Mesendoderm (in vitro differentiated cells): Measurements from ENCODE around the gene MUC21.

Experiments used
- DNase-seq: peaks from one replicate; pipeline ENCODE4 v3.0.0; 2013
- H2AK5ac ChIP-seq: 2 replicates; pipeline ENCODE4 v1.6.1; 2013; ENCODE audit warnings: low read length, inconsistent platforms
- H2BK120ac ChIP-seq: 2 replicates; pipeline ENCODE4 v1.6.1; 2013; ENCODE audit warnings: low read depth, mild to moderate bottlenecking, low read length, moderate library complexity, mixed read lengths
- H2BK15ac ChIP-seq: replicated peaks from 2 replicates; pipeline ENCODE4 v1.6.1; 2013; ENCODE audit warnings: low read depth, mild to moderate bottlenecking, moderate library complexity
- H2BK5ac ChIP-seq: 2 replicates; pipeline ENCODE4 v1.6.1; 2013; ENCODE audit warnings: low read length, inconsistent platforms
- H3K18ac ChIP-seq: 2 replicates; pipeline ENCODE4 v1.6.1; 2013; ENCODE audit warnings: mild to moderate bottlenecking, low read length, mixed read lengths
- H3K23ac ChIP-seq: one replicate; pipeline ENCODE4 v1.6.1; 2013; ENCODE audit warnings: low read length
- H3K27ac ChIP-seq: 2 replicates; pipeline ENCODE4 v1.5.1; 2013; ENCODE audit warnings: low read depth, mild to moderate bottlenecking, inconsistent platforms, low read length, moderate library complexity
- H3K27me3 ChIP-seq: 2 replicates; pipeline ENCODE4 v1.6.1; 2013; ENCODE audit warnings: low read length, control low read depth, mild to moderate bottlenecking, inconsistent platforms; ENCODE audit not compliant: insufficient read depth, poor library complexity
- H3K36me3 ChIP-seq: 2 replicates; pipeline ENCODE4 v1.6.1; 2013; ENCODE audit warnings: low read length, inconsistent platforms; ENCODE audit not compliant: control insufficient read depth, insufficient read depth
- H3K4ac ChIP-seq: one replicate; pipeline ENCODE4 v1.6.1; 2013; ENCODE audit warnings: low read depth, mild to moderate bottlenecking, low read length, moderate library complexity
- H3K4me1 ChIP-seq: 2 replicates; pipeline ENCODE4 v1.6.1; 2013; ENCODE audit warnings: low read depth, low read length, inconsistent platforms; ENCODE audit not compliant: control insufficient read depth
- H3K4me2 ChIP-seq: 2 replicates; pipeline ENCODE4 v1.6.1; 2013; ENCODE audit warnings: low read length
- H3K4me3 ChIP-seq: 2 replicates; pipeline ENCODE4 v1.5.1; 2013; ENCODE audit warnings: mild to moderate bottlenecking, low read length
- H3K56ac ChIP-seq: one replicate; pipeline ENCODE4 v1.6.1; 2013; ENCODE audit warnings: low read length
- H3K79me1 ChIP-seq: 2 replicates; pipeline ENCODE4 v1.6.1; 2013; ENCODE audit warnings: low read length, inconsistent platforms
- H3K79me2 ChIP-seq: 2 replicates; pipeline ENCODE4 v1.6.1; 2013; ENCODE audit warnings: mild to moderate bottlenecking, low read length; ENCODE audit not compliant: control insufficient read depth, insufficient read depth
- H3K9ac ChIP-seq: 2 replicates; pipeline ENCODE4 v1.6.1; 2013; ENCODE audit warnings: low read length, inconsistent platforms
- H4K5ac ChIP-seq: one replicate; pipeline ENCODE4 v1.6.1; 2013; ENCODE audit warnings: low read length
- H4K8ac ChIP-seq: one replicate; pipeline ENCODE4 v1.6.1; 2013; ENCODE audit warnings: low read depth, mild to moderate bottlenecking, control low read depth, low read length, moderate library complexity
- WGBS: extraction: QIAGEN DNeasy Blood & Tissue Kit; methylation state at CpG from one replicate; pipeline ENCODE4 v1.1.7; 2013; ENCODE audit warnings: low lambda C conversion rate, missing lambda C conversion rate; ENCODE audit not compliant: insufficient coverage; ENCODE audit errors: extremely low coverage; 5-methylcytosine and 5-hydroxymethylcytosine counted together

The MUC21 gene

DNA sequence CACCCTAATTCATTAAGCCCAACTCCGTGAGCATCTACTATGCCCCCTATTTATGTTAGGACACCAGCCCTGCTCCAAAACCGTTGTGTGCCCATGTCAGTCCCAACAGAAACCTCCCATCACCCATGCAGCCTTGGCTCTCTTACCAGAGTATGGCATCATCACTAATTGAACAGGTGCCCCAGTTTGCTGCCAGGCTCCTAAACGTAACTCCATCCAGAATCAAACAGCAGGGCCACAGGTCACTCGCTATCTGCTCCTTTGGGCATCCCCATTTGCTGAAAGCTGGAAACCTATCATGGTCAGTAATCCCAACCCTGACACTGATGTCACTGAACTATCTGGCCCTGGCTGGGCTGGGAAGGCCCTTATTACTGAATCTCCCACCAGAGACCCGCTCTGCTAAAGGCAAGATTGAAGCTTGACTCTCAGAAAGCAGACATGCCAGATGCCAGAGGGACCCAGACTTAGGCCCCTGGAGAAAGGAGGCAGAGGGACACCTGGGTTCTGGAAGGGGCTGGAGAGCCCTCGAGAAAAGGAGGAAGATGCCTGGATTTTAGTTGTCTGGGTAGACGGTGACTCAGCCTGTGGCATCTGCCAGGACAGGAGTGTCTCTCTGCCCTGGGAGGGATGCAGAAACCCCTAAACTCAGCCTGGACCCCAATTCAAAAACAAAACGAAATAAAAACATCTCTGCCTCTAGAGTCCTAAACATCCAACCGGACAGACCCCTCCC lies 28.7 kb upstream of the MUC21 start:
- Histone ChIP-seq H2BK120ac (no peak overlapping the region), H3K4me2 (no peak overlapping the region), H3K23ac (no peak overlapping the region), H4K5ac (no peak overlapping the region), H3K79me1 (no peaks in the 10 kb centered on the region), H3K27me3 (no peaks in the 10 kb centered on the region), H2BK5ac (no peak overlapping the region), H3K9ac (no peak overlapping the region), H2AK5ac (no peak overlapping the region), H3K4me3 (no peak overlapping the region), H3K27ac (no peak overlapping the region), H3K36me3 (no peaks in the 10 kb centered on the region), H3K4ac (no peak overlapping the region), H2BK15ac (no peak overlapping the region), H3K4me1 (peaks cover 9% of the 10 kb centered on the region), H4K8ac (no peak overlapping the region), H3K18ac (no peak overlapping the region), H3K79me2 (no peaks in the 10 kb centered on the region), H3K56ac (no peak overlapping the region)
- DNase-seq: peak; percentile 31
- no CpG with 5 or more reads among the region's 9 CpGs for WGBS

DNA sequence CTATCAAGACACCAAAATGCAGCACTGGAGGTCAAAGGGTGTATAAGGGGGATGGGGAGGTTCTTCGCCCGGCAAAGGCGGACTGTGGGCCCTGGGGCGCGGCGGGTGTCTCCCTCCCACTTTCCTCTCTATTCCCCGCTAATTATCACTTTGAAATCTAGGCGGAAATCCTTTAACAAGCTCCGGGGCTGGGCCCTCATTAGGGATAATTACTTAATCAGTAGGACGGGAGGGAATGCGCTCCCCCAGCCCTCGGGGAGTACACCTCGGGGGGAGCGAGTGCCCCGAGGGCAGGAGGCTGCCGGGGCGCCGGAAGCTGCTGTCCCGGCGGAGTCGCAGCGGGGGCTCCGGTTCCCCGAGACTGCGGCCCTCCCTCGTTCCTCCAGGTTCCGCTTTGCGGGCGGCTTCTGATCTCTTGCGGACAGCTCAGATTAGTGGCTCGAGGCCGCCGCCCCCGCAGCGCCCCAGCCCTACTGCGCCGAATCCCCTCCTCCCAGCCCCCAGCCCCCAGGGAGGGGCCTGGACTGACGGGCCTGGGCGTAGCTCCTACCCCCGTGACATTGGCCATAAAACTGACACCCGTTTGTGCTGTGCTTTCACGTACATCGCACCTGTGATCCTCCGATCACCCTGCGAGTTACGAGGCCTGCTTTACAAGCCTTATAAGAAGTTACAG lies 28.0 kb upstream of the MUC21 start:
- Histone ChIP-seq H3K4me3 (no peak overlapping the region), H3K36me3 (no peaks in the 10 kb centered on the region), H3K79me1 (no peaks in the 10 kb centered on the region), H3K23ac (no peak overlapping the region), H2AK5ac (no peak overlapping the region), H3K4me1 (peaks cover 9% of the 10 kb centered on the region), H2BK120ac (no peak overlapping the region), H3K18ac (peak overlapping the region; percentile 33), H3K27me3 (no peaks in the 10 kb centered on the region), H3K4ac (no peak overlapping the region), H4K8ac (no peak overlapping the region), H2BK15ac (no peak overlapping the region), H3K79me2 (no peaks in the 10 kb centered on the region), H3K4me2 (peak overlapping the region; percentile 45), H3K56ac (peak overlapping the region; percentile 47), H2BK5ac (no peak overlapping the region), H3K9ac (no peak overlapping the region), H4K5ac (no peak overlapping the region), H3K27ac (no peak overlapping the region)
- DNase-seq: peak; percentile 65
- WGBS: no CpG with 5 or more reads among the region's 46 CpGs

DNA sequence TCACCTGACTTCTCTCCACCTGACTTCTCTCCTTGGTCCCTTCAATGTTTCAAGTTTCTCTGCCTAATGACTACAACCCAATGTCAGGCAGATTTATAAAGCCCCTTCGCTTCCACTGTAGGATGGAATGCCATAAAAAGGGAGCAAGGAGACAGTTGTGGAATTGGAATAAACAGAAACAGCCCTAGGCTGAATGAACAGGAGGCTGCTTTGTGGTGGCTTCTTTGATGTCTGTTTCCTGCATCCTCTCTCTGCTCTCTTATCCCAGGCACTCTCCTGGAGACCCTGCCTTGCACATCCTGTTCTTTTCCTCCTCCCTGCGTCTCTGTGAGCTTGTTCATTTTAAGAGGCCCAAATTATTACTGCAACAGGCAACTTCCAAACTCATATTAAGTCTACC lies 25.8 kb upstream of the MUC21 start:
- H3K18ac ChIP-seq: no peak overlapping the region

DNA sequence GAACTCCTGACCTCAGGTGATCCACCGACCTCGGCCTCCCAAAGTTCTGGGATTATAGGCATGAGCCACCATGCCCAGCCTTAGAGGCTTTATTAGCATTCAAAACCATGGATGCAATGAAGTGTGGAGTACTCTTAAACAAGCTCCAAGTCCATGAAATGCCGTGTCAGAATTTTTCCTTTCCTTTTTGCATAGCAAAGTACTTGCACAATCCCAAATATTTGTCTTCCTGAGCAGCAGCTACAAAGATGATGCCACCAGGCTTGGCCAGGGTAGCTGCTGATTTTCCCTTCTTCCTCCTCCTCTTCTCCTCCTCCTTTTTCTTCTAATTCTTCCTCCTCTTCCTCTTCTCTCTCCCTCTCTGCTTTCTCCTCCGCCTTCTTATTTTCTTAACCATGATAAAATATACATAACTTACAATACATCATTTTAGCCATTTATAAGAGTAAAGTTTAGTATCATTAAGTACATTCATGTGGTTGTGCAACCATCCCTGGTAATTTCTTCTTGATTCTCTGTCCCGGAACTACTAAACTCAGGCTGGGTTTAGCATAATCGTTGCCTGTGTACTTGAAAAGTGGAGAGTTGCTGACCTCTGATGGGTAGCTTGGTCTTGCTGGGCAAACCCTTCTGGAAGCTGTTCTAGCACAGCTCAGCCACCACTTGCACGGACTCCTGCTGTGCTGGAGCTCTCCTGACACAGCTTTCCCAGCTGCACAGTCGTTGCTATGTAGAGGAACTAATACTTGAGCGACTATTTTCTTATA lies 22.4 kb upstream of the MUC21 start:
- Histone ChIP-seq H3K18ac (no peak overlapping the region), H3K23ac (no peak overlapping the region), H3K56ac (no peak overlapping the region), H3K9ac (no peak overlapping the region), H2BK5ac (no peak overlapping the region), H3K4me2 (no peak overlapping the region), H3K4me1 (peaks cover 2% of the 10 kb centered on the region), H2BK15ac (no peak overlapping the region), H3K27me3 (no peaks in the 10 kb centered on the region), H3K4ac (no peak overlapping the region), H3K27ac (no peak overlapping the region), H4K5ac (no peak overlapping the region), H4K8ac (no peak overlapping the region), H2BK120ac (no peak overlapping the region), H2AK5ac (no peak overlapping the region), H3K4me3 (no peak overlapping the region), H3K79me2 (no peaks in the 10 kb centered on the region), H3K79me1 (no peaks in the 10 kb centered on the region), H3K36me3 (no peaks in the 10 kb centered on the region)
- WGBS: 92% methylated on average over 1 of the region's 9 CpGs
- no peak for DNase-seq

More for the DNA sequence above, 25.8 kb upstream of the MUC21 start:
- no peaks in the 10 kb centered on the region for H3K36me3 ChIP-seq
- peaks cover 9% of the 10 kb centered on the region for H3K4me1 ChIP-seq
- H2BK5ac ChIP-seq: no peak overlapping the region
- no peak overlapping the region for H3K4ac ChIP-seq
- no peak overlapping the region for H2BK120ac ChIP-seq
- no peaks in the 10 kb centered on the region for H3K79me2 ChIP-seq
- no peak overlapping the region for H2AK5ac ChIP-seq
- no peaks in the 10 kb centered on the region for H3K27me3 ChIP-seq
- H3K4me2 ChIP-seq: no peak overlapping the region
- DNase-seq: no peak
- H3K27ac ChIP-seq: no peak overlapping the region
- H3K79me1 ChIP-seq: no peaks in the 10 kb centered on the region
- H3K56ac ChIP-seq: no peak overlapping the region
- H4K8ac ChIP-seq: no peak overlapping the region
- no peak overlapping the region for H2BK15ac ChIP-seq
- no peak overlapping the region for H3K9ac ChIP-seq
- H3K4me3 ChIP-seq: no peak overlapping the region
- no peak overlapping the region for H3K23ac ChIP-seq
- H4K5ac ChIP-seq: no peak overlapping the region
- no CpG with 5 or more reads among the region's 2 CpGs for WGBS

DNA sequence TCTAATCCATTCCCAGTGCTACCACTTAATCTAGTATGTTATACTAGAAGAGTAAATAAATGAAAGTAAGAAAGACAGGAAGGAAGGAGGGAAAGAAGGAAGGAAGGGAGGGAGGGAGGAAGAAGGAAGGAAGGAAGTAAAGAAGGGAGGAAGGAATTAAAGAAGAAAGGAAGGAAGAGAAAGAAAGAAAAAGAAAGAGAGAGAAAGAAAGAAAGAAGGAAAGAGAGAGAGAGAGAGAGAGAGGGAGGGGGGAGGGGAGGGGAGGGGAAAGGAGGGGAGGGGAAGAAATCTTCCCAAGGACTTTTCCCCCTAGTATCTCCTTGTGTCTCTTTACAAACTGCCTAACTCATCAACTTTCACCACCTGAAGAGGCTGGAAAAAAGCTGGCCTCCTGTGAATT lies 20.8 kb upstream of the MUC21 start:
- Histone ChIP-seq H3K18ac (no peak overlapping the region), H4K8ac (no peak overlapping the region), H3K79me2 (no peaks in the 10 kb centered on the region), H3K9ac (no peak overlapping the region), H3K56ac (no peak overlapping the region), H3K23ac (no peak overlapping the region), H2AK5ac (no peak overlapping the region), H2BK120ac (no peak overlapping the region), H4K5ac (no peak overlapping the region), H3K79me1 (no peaks in the 10 kb centered on the region), H2BK5ac (no peak overlapping the region), H3K27me3 (no peaks in the 10 kb centered on the region), H3K4me1 (no peaks in the 10 kb centered on the region), H3K4ac (no peak overlapping the region), H3K27ac (no peak overlapping the region), H3K4me2 (no peak overlapping the region), H2BK15ac (no peak overlapping the region), H3K4me3 (no peak overlapping the region), H3K36me3 (no peaks in the 10 kb centered on the region)
- DNase-seq: no peak
